ACC112 (cell line): ENCODE measurements around the gene SUGP1.

ENCODE experiments used
- H2AFZ ChIP-seq: fragments of 200-600 bp; sonication (generic); one replicate; pipeline ENCODE4 v1.6.0; 2017; ENCODE audit warnings: antibody characterized with exemption, low read length; ENCODE audit not compliant: unreplicated experiment
- H3K27ac ChIP-seq: fragments of 200-600 bp; sonication (generic); 2 replicates; pipeline ENCODE4 v1.5.1; 2014; ENCODE audit warnings: low read depth, mild to moderate bottlenecking, antibody characterized with exemption, low read length, moderate library complexity
- H3K27me3 ChIP-seq: fragments of 200-600 bp; sonication (generic); 2 replicates; pipeline ENCODE4 v1.6.1; 2014; ENCODE audit warnings: mild to moderate bottlenecking, antibody characterized with exemption, low read length, moderate library complexity, mixed read lengths; ENCODE audit not compliant: insufficient read depth
- H3K36me3 ChIP-seq: fragments of 200-600 bp; sonication (generic); 2 replicates; pipeline ENCODE4 v1.6.1; 2016; ENCODE audit warnings: mild to moderate bottlenecking, antibody characterized with exemption, low read length, moderate library complexity, mixed read lengths; ENCODE audit not compliant: insufficient read depth
- H3K4me1 ChIP-seq: fragments of 200-600 bp; sonication (generic); one replicate; pipeline ENCODE4 v1.6.1; 2016; ENCODE audit warnings: low read length, mixed read lengths; ENCODE audit not compliant: insufficient read depth, unreplicated experiment, control insufficient read depth
- H3K4me3 ChIP-seq: fragments of 200-600 bp; sonication (generic); 2 replicates; pipeline ENCODE4 v1.5.1; 2014; ENCODE audit warnings: mild to moderate bottlenecking, low read depth, low read length
- H3K79me2 ChIP-seq: fragments of 200-600 bp; sonication (generic); one replicate; pipeline ENCODE4 v1.6.0; 2016; ENCODE audit warnings: low read length; ENCODE audit not compliant: control insufficient read depth, unreplicated experiment, insufficient read depth

SUGP1 gene

DNA sequence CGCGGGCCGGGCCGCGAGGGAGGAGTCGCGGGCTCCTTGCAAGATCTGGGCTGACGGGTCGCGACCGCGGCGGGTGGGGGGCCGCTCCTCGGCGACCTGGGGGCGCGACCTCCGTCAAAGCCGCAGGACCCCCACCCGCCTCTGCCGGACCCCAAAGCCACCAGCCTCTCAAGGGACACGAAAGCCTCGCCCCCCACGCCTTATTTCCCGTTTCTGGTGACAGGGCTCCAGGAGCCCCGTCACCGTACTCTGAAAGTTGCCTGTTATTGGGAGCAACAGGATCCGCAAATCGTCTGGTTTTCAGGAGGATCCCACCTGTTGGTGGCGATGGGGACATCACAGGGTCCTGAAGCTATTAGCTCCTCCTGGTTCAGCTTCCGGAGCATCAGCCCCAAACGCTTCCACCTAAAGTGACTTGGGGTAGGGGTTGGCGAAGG is 850 bp upstream of the SUGP1 start:
- Histone ChIP-seq H3K79me2 (peaks cover 65% of the 10 kb centered on the region), H3K4me1 (no peaks in the 10 kb centered on the region), H3K36me3 (peaks cover 5% of the 10 kb centered on the region), H3K4me3 (peak overlapping the region; percentile 85), H2AFZ (peak overlapping the region; percentile 92), H3K27me3 (no peaks in the 10 kb centered on the region), H3K27ac (peak overlapping the region; percentile 92)

GRCh38 chr19:19319732-19320360 is 463 bp downstream of the SUGP1 start:
- Histone ChIP-seq H3K27ac (peak overlapping the region; percentile 92), H3K27me3 (no peaks in the 10 kb centered on the region), H3K4me1 (no peaks in the 10 kb centered on the region), H2AFZ (peak overlapping the region; percentile 96), H3K36me3 (peaks cover 4% of the 10 kb centered on the region), H3K4me3 (peak overlapping the region; percentile 85), H3K79me2 (peaks cover 60% of the 10 kb centered on the region)

- Histone ChIP-seq H3K79me2 (peaks cover 30% of the 10 kb centered on the region), H3K4me1 (no peaks in the 10 kb centered on the region), H3K27me3 (no peaks in the 10 kb centered on the region), H3K36me3 (no peaks in the 10 kb centered on the region), H3K27ac (no peak overlapping the region), H3K4me3 (no peak overlapping the region), H2AFZ (no peak overlapping the region)
Observed at GRCh38 chr19:19316082-19316481, 4.2 kb downstream of the SUGP1 start.

DNA sequence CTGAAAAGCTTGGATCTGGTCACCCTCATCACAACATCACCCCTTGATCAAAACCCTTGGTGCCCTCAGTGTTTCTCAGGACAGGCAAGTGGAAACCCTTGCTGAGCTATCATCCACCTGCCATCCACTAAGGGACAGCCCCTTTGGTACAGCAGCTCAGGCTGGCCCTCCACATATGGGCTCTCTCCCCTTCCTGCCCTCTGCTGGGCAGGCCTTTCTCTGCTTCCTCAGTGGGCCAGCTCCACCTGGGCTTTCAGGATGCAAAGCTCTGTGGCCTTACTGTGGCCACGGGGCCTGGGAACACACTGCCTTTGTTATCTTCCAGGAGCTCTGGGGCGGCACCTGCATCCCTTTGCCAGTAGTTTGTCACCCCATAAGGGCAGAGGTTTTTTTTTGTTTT is 4.9 kb downstream of the SUGP1 start:
- Histone ChIP-seq H3K4me3 (no peak overlapping the region), H3K36me3 (no peaks in the 10 kb centered on the region), H3K27ac (no peak overlapping the region), H3K79me2 (peaks cover 26% of the 10 kb centered on the region), H3K27me3 (no peaks in the 10 kb centered on the region), H3K4me1 (no peaks in the 10 kb centered on the region), H2AFZ (no peak overlapping the region)

- H3K4me3 ChIP-seq = no peak overlapping the region
- H3K36me3 ChIP-seq = 0 out of 2 replicates have a peak, but pooled peaks cover 3% of the 10 kb centered on the region
- no peaks in the 10 kb centered on the region for H3K27me3 ChIP-seq
- no peak overlapping the region for H2AFZ ChIP-seq
- H3K4me1 ChIP-seq = no peaks in the 10 kb centered on the region
- H3K27ac ChIP-seq = no peak overlapping the region
- H3K79me2 ChIP-seq = no peaks in the 10 kb centered on the region
Observed at GRCh38 chr19:19308373-19308772, 11.9 kb downstream of the SUGP1 start.

- no peaks in the 10 kb centered on the region for H3K4me1 ChIP-seq
- H3K4me3 ChIP-seq = no peak overlapping the region
- 0 out of 2 replicates have a peak, but pooled peaks cover 3% of the 10 kb centered on the region for H3K36me3 ChIP-seq
- no peaks in the 10 kb centered on the region for H3K27me3 ChIP-seq
- no peaks in the 10 kb centered on the region for H3K79me2 ChIP-seq
- H2AFZ ChIP-seq = no peak overlapping the region
- no peak overlapping the region for H3K27ac ChIP-seq
Observed at GRCh38 chr19:19306191-19306590, 14.1 kb downstream of the SUGP1 start.

DNA sequence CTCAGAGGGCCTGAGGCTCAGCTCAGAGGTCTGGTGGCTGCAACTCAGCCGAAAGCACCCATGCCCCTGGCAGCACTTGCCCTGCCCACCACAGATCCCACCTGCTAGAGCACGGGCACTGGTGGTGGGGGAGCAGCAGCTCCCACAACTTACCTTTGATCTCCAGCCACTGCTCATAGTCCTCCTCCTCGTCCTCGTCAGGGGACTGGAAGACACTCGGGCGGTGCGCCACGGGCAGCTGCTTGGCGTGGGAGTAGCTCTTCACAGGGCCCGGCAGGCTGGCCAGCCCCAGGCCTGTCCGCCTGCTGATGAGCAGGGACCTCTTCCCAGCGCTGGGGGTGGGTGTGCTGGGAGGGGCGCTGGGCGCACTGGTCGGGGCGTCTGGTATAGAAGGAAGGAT is 14.6 kb downstream of the SUGP1 start:
- Histone ChIP-seq H3K27ac (no peak overlapping the region), H3K4me3 (no peak overlapping the region), H3K79me2 (no peaks in the 10 kb centered on the region), H3K27me3 (no peaks in the 10 kb centered on the region), H3K36me3 (0 out of 2 replicates have a peak, but pooled peaks cover 3% of the 10 kb centered on the region), H3K4me1 (no peaks in the 10 kb centered on the region), H2AFZ (no peak overlapping the region)

GRCh38 chr19:19305066-19305465 is 15.2 kb downstream of the SUGP1 start:
- H3K79me2 ChIP-seq = no peaks in the 10 kb centered on the region
- H3K4me1 ChIP-seq = no peaks in the 10 kb centered on the region

DNA sequence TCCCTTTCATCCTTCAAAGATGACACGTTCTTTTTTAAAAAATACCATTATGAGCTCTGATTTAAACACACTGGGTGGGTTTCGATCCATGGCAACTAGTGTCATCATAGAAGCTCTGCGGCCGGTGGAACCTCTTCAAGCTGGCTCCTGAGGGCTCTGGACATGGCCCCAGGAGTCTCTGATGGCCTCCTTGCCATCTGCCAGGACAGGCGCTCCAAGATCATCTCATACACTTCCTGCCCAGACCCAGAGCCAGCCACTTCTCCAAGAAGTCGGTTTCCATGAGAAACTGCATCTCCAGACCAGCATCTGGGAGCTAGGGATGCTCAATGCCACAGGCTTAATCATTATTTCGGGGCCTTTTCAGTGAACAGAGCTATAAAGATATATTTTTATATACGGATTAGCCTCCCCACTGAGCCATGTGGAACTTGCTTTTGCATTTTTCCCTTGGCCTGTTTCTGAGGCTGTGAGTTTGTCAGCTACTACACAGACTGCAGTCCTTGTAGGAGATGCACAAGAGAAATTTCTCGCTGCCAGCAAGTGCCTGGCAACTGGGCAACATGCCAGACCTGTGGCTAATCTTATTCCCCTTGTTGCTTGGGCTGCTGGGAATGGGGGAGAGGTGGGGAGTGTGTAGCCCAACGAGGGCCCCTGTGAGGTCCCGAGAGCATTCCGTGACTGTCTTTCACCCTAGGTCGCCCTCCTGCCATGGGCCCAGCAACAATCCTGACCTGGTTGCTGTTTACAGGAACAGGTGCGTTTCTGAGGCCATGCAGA is 15.9 kb downstream of the SUGP1 start:
- Histone ChIP-seq H3K36me3 (no peaks in the 10 kb centered on the region), H3K27me3 (no peaks in the 10 kb centered on the region)

More at GRCh38 chr19:19305066-19305465, 15.2 kb downstream of the SUGP1 start:
- H3K36me3 ChIP-seq = no peaks in the 10 kb centered on the region
- H3K27me3 ChIP-seq = no peaks in the 10 kb centered on the region
- H3K4me3 ChIP-seq = no peak overlapping the region
- H2AFZ ChIP-seq = no peak overlapping the region
- no peak overlapping the region for H3K27ac ChIP-seq

GRCh38 chr19:19303411-19303810 is 16.9 kb downstream of the SUGP1 start:
- H3K27ac ChIP-seq = no peak overlapping the region
- no peaks in the 10 kb centered on the region for H3K27me3 ChIP-seq
- no peaks in the 10 kb centered on the region for H3K4me1 ChIP-seq
- H2AFZ ChIP-seq = no peak overlapping the region
- no peaks in the 10 kb centered on the region for H3K79me2 ChIP-seq
- no peaks in the 10 kb centered on the region for H3K36me3 ChIP-seq
- no peak overlapping the region for H3K4me3 ChIP-seq

More for the DNA sequence above, 15.9 kb downstream of the SUGP1 start:
- H3K79me2 ChIP-seq = no peaks in the 10 kb centered on the region
- H3K4me1 ChIP-seq = no peaks in the 10 kb centered on the region
- no peak overlapping the region for H3K4me3 ChIP-seq
- no peak overlapping the region for H3K27ac ChIP-seq
- H2AFZ ChIP-seq = no peak overlapping the region

DNA sequence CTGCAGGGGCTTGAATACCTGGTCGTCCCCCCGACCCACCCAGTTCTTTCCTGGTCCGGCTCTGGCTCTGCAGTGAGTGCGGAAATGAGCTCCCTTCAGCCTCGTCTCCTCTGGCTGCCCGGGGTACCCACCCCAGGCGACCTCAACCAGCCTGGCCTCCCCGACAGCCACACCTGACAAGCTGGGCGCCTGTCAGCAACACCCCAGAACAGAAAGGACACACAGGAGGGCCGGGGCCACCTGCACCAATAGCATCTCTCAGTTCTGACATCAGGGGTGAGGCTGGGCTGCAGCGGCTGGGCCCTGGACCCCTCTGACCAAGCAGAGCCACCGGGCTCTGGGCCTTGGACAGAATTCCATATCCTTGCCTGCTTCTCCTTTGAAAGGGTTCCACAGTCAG is 19.7 kb downstream of the SUGP1 start:
- H2AFZ ChIP-seq = no peak overlapping the region

More for the DNA sequence above, 19.7 kb downstream of the SUGP1 start:
- no peaks in the 10 kb centered on the region for H3K36me3 ChIP-seq
- no peaks in the 10 kb centered on the region for H3K27me3 ChIP-seq
- no peak overlapping the region for H3K4me3 ChIP-seq
- H3K79me2 ChIP-seq = no peaks in the 10 kb centered on the region
- H3K27ac ChIP-seq = no peak overlapping the region
- H3K4me1 ChIP-seq = no peaks in the 10 kb centered on the region
